Stimulated activated CD8-positive, alpha-beta memory T cell treated with anti-CD3 and anti-CD28 coated beads, Interleukin-7, amount 100 ng/mL, for 24 hours (primary cell): ENCODE results near the gene SPSB4.
"Not testable (repeated sequence)": the region's sequence is repeated elsewhere in the genome, so short reads cannot be mapped to it uniquely, and the experiment has no call there.

Experiments
- DNase-seq: peaks from one replicate; pipeline ENCODE4 v3.0.0-alpha.2; 2020; ENCODE audit warnings: low read depth

Gene SPSB4

GRCh38 chr3:141050576-141051442 is at the start of gene SPSB4:
TSS of gene SPSB4 (plus strand) at chr3:141051347. CDS start at chr3:141066105, 14,758 bp downstream.
- DNase-seq = no peak

GRCh38 chr3:141006344-141006743 is 44.8 kb upstream of the SPSB4 start:
- DNase-seq = no peak

GRCh38 chr3:141009496-141009895 is 41.7 kb upstream of the SPSB4 start:
- no peak for DNase-seq

GRCh38 chr3:141011232-141011996 is 39.7 kb upstream of the SPSB4 start:
- peak; percentile 67 for DNase-seq

GRCh38 chr3:141011997-141012262 is 39.2 kb upstream of the SPSB4 start:
- DNase-seq = no peak

GRCh38 chr3:141012571-141012970 is 38.6 kb upstream of the SPSB4 start:
- no peak for DNase-seq

- DNase-seq = no peak
Observed at GRCh38 chr3:141015481-141015880, 35.7 kb upstream of the SPSB4 start.

- not testable (repeated sequence) for DNase-seq
Observed at GRCh38 chr3:141017366-141018322, 33.5 kb upstream of the SPSB4 start.

- no peak for DNase-seq
Observed at GRCh38 chr3:141019244-141019643, 31.9 kb upstream of the SPSB4 start.

- DNase-seq = no peak
Observed at GRCh38 chr3:141020143-141020830, 30.9 kb upstream of the SPSB4 start.

GRCh38 chr3:141021261-141021660 is 29.9 kb upstream of the SPSB4 start:
- no peak for DNase-seq

- DNase-seq = no peak
Observed at GRCh38 chr3:141030296-141030695, 20.9 kb upstream of the SPSB4 start.

GRCh38 chr3:141039589-141039988 is 11.6 kb upstream of the SPSB4 start:
- no peak for DNase-seq

- DNase-seq = no peak
Observed at GRCh38 chr3:141044695-141045641, 6.2 kb upstream of the SPSB4 start.

GRCh38 chr3:141045849-141046248 is 5.3 kb upstream of the SPSB4 start:
- no peak for DNase-seq

GRCh38 chr3:141047168-141047567 is 4.0 kb upstream of the SPSB4 start:
- no peak for DNase-seq

- no peak for DNase-seq
Observed at GRCh38 chr3:141049681-141050080, 1.5 kb upstream of the SPSB4 start.

- no peak for DNase-seq
Observed at GRCh38 chr3:141051443-141052200, 475 bp downstream of the SPSB4 start.

- no peak for DNase-seq
Observed at GRCh38 chr3:141052201-141053069, 1.3 kb downstream of the SPSB4 start.
